ENCODE results near the gene DERL2.

DNA sequence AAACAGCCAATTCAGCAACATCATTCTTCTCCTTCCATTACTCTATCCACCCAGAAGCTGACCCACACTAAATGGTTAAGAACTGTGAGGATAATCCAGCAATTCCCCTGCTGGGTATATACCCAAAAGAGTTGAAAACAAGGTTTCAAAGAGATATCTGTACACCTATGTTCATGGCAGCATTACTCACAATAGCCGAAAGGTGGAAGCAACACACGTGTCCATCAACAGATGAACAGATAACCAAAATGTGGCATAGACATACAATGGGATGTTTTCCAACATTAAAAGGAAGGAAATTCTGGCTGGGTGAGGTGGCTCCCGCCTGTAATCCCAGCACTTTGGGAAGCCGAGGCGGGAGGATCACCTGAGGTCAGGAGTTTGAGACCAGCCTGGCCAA, 20.3 kb upstream of the DERL2 start:
- TF ChIP-seq POLR2A (IDR thresholded peaks at IDR 0.05) (no peak), CTCF (IDR thresholded peaks at IDR 0.05) (no peak), POLR2AphosphoS5 (IDR thresholded peaks at IDR 0.05; ENCODE audit: insufficient read depth in 1 of 2, low read depth in 1 of 2) (no peak)
